CD4-positive, alpha-beta T cell treated with Interferon gamma for 1 hour (primary cell): ENCODE data around the gene CDC123.
A peak's percentile ranks its signal among the peaks of the same experiment; 100 is the strongest.
"Not testable (repeated sequence)": the region's sequence is repeated elsewhere in the genome, so short reads cannot be mapped to it uniquely, and the experiment has no call there.

Experiments used
- DNase-seq: peaks from one replicate; pipeline ENCODE4 v3.0.0-alpha.2; 2020

CDC123 gene

GRCh38 chr10:12237265-12238220, 41.6 kb downstream of the CDC123 start:
- DNase-seq = no peak

DNA sequence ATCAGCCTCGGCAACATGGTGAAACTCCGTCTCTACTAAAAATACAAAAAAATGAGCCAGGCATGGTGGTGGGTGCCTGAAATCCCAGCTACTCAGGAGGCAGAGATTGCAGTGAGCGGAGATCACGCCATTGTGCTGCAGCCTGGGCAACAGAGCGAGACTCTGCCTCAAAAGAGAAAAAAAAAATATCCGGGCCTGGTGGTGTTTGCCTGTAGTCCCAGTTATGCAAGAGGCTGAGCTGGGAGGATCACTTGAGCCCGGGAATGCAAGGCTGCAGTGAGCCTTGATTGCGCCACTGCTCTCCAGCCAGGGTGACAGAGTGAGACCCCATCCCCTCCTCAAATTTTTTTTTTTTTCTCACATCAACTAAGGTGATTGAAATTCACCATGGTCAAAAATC, 42.8 kb downstream of the CDC123 start:
- no peak for DNase-seq

DNA sequence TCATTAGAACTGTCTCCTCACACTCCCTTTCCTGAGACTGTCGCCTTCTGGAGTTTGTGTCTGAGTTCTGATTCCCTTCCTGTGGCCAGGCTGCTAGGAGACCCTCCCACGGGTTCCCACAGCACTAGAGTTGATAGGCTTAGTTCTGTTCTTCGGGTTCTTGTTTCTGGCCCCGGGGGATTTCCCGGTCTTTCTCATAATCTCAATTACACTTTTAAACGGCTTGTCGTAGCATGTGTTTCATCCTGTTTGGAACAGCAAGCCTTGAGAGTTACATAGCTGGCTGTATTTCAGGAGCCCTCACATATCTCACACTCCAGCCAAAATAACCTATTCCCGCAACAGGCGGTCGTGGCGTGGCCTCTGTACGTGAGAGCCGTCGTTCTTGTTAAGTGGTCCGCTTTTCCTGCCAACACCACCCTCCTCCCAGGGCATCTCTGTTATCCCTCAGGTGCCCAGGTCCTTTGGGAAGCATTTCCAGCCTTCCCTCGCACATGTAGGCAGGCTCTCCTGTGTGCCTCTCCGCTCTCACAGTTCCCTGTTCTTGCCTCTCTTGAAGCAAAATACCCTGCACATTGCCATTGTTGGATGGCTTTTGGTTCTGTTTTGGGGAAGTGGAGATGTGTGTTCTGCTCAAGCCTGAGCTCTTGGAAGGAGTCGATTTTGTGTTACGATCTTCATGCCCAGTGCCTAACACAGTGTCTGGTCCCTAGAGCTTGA, 46.0 kb downstream of the CDC123 start:
- no peak for DNase-seq

DNA sequence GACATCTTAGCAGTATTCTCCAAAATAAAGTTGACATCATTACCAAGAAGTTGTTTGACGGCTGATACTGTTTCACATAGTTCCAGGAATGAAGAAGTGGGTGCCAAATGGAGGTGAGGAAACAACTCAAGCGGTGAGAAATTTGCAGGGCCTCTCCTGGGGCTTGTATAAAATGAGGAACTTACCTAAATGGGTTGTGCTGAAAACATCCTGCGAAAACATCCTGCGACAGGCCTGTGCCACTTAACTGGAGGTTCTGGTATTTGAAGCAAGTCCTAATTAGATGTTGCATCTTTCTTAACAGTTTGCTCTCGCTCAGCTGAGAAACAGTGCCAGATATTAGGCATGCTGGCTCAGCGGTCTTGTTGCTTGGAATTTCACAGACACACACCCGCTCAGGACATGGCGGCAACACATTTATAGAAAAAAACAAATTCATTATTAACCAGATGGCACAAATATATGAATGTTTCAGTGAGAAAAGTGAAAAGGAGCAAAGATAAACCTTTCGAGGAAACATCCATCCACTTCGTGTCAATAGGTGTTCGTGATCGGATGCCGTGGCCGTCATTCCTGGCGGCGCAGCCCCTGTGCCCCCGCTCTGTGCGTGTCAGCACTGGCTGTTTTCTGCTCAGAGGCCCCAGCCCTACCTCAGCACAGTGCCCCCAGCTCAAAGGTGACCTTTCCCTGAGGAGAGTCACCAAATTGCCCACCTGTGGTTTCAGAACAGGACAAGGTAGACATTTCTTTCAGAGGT, 48.1 kb downstream of the CDC123 start:
- peak; percentile 72 for DNase-seq

DNA sequence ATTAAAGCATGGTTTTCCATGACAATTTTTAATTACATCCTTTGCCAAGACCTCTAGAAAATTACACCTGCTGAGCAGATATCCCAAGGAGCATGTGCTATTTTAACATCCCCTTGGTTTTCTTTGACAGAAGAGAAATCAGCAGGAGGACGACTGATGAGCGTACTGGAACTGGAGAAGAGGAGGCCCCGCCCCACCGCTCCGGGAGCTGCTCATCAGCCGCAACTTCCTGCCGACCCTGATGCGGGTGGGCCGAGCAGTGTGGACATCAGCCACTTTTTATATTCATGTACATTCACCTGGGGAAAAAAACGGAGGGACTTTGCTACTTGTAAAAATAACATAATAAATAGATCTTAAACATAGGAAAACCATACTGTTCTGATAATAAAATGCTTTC, 54.2 kb downstream of the CDC123 start:
- DNase-seq = no peak

- DNase-seq = not testable (repeated sequence)
These were observed 54.7 kb downstream of the CDC123 start for GRCh38 chr10:12250702-12251101.

- DNase-seq = no peak
These were observed 55.6 kb downstream of the CDC123 start for GRCh38 chr10:12251581-12251980.

- DNase-seq = peak; percentile 44
These were observed 57.0 kb downstream of the CDC123 start for GRCh38 chr10:12252882-12253546.

GRCh38 chr10:12255048-12255447, 59.1 kb downstream of the CDC123 start:
- DNase-seq = no peak

DNA sequence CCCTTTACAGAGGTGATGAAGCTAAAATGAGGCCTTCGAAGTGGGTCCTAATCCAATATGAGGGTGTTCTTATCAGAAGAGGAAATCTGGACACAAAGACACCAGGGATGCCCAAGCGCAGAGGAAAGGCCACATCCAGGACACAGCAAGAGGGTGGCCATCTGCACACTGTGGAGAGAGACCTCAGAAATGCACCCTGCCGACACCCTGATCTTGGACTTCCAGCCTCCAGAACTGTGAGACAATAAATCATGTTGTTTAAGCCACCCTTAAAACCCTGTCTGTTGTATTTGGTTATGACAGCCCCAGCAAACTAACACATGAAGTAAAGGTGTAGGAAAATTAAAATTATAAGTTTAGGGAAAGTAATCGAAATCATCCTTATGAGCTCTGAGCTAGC, 64.0 kb downstream of the CDC123 start:
- no peak for DNase-seq

DNA sequence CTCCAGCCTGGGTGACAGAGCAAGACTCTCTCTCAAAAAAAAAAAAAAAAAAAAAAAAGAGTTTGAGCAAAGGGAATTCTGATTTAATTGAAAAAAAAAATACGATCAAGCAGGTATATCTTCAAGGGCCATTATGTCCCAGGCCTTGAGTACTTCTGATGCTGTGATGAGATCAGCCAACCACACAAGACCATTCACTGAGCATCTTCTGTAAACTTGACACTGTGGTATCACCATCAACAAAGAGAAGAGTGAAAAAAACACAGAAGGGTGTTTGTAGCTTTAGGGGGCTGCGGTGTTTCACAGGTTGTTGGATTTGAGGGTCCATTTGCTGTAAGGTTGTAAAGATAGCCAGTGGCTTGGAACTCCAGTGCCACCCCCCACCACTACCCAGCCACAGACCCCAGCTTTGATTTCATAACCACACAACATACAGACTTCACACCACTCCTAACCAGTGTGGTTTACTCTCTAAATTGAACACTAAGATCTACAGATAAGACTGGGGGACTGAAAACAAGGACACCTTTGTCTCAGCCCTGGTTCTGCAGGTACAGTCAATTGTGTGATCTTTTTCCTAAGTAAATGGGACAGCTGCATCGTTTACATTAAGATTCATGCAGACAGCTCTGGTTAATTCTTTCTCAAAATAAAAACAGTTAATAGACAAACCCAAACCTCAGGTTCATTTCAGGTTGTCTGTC, 66.4 kb downstream of the CDC123 start:
- DNase-seq = no peak

DNA sequence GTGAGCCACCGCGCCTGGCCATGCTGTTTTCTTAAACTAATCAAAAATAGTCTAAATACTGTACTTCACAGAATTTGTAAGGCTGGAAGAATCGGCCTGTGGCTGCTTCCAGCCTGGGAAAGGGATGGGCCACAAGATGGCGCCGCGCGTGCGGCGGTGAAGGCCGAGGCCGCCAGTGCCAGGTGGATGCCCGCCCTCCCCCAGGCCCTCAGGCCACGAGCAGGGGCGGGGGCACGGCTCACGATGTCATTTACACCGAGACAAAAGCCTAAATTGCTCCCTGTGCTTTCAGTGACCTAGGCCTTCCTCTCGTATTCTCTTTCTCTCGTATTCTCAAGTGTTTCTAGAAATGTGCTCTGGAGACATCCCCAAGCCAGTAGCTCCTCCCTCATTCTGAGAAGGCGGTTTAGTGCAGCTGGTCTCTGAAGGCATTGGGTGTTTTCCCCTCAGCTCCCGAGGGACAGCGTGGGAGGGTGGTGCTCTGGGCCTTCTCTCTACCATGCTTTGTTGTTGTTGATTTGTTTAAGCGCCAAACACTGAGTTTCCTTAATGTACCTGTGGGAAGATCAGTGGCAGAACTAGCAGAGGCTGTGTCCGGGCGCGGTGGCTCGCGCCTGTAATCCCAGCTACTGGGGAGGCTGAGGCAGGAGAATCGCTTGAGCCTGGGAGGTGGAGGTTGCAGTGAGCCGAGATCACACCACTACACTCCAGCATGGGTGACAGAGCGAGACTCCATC, 68.4 kb downstream of the CDC123 start:
- peak; percentile 89 for DNase-seq

GRCh38 chr10:12269056-12269455, 73.1 kb downstream of the CDC123 start:
- DNase-seq = no peak

DNA sequence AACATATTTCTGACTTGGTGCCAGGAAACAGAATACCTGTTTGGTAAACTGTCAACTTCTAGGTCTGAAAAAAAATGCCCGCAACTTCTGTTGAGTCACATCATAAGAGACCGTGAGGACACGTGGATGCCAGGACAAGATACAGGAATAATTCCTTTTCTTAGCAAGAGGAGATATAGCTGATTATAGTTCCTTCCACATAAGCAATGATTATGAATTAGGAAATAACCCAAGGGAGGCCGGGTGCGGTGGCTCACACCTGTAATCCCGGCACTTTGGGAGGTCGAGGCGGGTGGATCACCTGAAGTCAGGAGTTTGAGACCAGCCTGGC, 75.2 kb downstream of the CDC123 start:
- DNase-seq = no peak

- not testable (repeated sequence) for DNase-seq
These were observed 81.9 kb downstream of the CDC123 start for GRCh38 chr10:12277862-12278261.

- no peak for DNase-seq
These were observed 83.3 kb downstream of the CDC123 start for GRCh38 chr10:12279281-12279680.

GRCh38 chr10:12287772-12288171, 91.8 kb downstream of the CDC123 start:
- no peak for DNase-seq

GRCh38 chr10:12297784-12298183, 101.8 kb downstream of the CDC123 start:
- DNase-seq = not testable (repeated sequence)

DNA sequence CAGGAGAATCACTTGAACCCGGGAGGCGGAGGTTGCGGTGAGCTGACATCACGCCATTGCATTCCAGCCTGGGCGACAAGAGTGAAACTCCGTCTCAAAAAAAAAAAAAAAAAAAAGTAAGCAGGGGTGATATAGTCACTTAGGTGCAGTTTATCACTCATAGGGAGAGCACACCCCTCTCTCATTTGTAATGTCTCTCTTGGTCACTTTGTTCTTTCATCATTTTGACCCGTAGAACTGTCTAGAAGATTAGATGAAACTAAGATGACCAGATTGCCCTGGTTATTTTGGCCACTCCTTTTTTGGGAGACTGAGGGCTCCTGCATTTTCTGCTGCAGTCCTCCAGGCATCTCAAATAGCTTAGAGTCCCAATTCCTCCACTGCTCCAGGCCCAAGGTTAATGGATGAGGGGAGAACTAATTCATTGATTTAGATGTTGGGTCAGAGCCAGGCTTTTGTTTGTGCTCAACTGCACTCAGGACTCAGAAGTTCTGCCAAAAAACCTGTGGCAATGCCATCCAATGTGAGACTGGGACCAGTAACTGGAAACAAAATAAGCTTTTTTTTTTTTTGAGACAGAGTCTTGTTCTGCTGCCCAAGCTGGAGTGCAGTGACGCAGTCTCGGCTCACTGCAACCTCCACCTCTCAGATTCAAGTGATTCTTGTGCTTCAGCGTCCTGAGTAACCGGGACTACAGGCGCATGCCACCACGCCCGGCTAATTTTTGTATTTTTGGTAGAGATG, 103.4 kb downstream of the CDC123 start:
- DNase-seq = no peak
